ENCODE data around the gene PCMTD2. TPM values are rescaled to one million over a fixed set of nuclear protein-coding genes. Genes with fewer than 3 reads are reported as not detected.

The PCMTD2 gene
- total RNA-seq, 1 experiment from 2014 or later: 50.9 TPM

- ChIA-PET CTCF (no interaction called here), POLR2A (no interaction called here)
- Mint-ChIP-seq H3K4me1 (0 out of 2 replicates have a peak, but pooled peaks cover 2% of the 10 kb centered on the region), H3K9me3 (peaks cover 9% of the 10 kb centered on the region), H3K4me3 (no peak overlapping the region), H3K27me3 (ENCODE audit: low read depth) (no peaks in the 10 kb centered on the region), H3K36me3 (peaks cover 16% of the 10 kb centered on the region), H3K27ac (no peak overlapping the region)
- TF ChIP-seq ARID4B (CRISPR knock-in tag; IDR thresholded peaks at IDR 0.05; ENCODE audit: borderline replicate concordance) (no peak), STAT6 (CRISPR knock-in tag; conservative IDR thresholded peaks at IDR 0.05; ENCODE audit: low read depth) (no peak), ZNF512 (CRISPR knock-in tag; IDR thresholded peaks at IDR 0.05; ENCODE audit: borderline replicate concordance) (no peak), PRDM15 (CRISPR knock-in tag; IDR thresholded peaks at IDR 0.05) (no peak), MYBL2 (CRISPR knock-in tag; IDR thresholded peaks at IDR 0.05) (no peak), FOXP1 (CRISPR knock-in tag; IDR thresholded peaks at IDR 0.05; ENCODE audit: borderline replicate concordance) (no peak), CREB1 (CRISPR knock-in tag; IDR thresholded peaks at IDR 0.05) (no peak), USF1 (CRISPR knock-in tag; IDR thresholded peaks at IDR 0.05) (no peak), ESRRA (CRISPR knock-in tag; IDR thresholded peaks at IDR 0.05; ENCODE audit: borderline replicate concordance) (no peak)
- TF ChIP-seq, protein P1, sequence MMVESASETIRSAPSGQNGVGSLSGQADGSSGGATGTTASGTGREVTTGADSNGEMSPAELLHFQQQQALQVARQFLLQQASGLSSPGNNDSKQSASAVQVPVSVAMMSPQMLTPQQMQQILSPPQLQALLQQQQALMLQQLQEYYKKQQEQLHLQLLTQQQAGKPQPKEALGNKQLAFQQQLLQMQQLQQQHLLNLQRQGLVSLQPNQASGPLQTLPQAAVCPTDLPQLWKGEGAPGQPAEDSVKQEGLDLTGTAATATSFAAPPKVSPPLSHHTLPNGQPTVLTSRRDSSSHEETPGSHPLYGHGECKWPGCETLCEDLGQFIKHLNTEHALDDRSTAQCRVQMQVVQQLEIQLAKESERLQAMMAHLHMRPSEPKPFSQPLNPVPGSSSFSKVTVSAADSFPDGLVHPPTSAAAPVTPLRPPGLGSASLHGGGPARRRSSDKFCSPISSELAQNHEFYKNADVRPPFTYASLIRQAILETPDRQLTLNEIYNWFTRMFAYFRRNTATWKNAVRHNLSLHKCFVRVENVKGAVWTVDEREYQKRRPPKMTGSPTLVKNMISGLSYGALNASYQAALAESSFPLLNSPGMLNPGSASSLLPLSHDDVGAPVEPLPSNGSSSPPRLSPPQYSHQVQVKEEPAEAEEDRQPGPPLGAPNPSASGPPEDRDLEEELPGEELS (CRISPR knock-in tag; IDR thresholded peaks at IDR 0.05): no peak
- DNase-seq (ENCODE audit: low spot score) (no peak), ATAC-seq (no peak)
These were observed 9.7 kb downstream of the PCMTD2 start for GRCh38 chr20:64265201-64265600.

All from WTC11 (cell line).